ENCODE measurements around the gene RAB15.

The RAB15 gene

DNA sequence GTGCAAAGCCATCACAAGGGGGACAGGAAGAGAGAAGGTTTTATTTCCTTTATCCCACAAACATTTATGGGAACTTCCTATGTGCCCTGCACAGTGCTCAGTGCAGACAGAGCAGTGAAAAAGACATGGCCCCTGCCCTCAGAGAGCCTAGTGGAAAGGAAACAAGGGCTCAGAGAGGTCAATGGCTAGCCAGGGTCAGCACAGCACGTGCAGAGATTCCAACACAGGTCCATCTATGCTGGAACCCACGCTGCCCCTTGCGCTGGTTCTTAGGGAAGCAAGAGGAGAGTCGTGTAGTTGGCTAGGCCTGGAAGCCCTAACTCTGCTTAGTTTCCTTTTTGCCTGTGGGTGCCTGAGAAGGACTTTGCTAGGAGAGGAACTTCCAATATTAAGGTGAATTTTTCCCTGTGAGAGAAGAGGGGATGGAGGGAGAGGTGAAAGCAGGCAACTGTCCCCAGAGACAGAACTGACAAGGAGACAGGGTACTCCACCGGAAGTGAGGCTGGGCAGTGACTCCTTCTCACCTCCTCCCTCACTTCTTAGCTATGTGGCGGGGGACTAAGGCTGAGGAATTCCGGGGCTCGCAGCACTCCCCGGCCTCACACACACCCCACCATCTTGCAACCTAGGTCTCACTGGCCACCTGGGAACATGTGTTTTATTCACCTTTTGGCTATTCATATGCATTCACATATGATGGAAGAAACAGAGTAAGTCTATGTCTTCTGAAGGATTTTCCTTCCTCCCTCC lies 17.5 kb downstream of the RAB15 start:
- no peak for DNase-seq

DNA sequence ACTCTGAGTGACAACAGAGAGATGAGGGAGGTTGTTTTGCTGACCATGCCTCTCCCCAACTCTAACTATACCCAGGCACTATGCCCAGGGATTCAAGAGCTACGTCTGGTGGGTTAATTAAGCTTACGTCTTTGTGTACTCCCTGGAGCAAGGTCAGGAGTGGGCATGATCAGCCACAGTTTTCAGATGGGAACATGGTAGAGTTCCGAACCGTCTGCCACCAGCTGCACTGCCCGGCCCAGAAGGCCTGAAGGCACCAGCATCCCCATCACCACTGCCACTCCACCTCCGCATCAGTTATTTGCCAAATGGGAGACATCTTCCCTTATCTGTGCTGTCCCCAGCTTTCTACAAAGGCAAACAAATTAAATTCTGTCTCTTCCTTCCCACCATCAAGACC lies 18.5 kb downstream of the RAB15 start:
- no peak for DNase-seq

DNA sequence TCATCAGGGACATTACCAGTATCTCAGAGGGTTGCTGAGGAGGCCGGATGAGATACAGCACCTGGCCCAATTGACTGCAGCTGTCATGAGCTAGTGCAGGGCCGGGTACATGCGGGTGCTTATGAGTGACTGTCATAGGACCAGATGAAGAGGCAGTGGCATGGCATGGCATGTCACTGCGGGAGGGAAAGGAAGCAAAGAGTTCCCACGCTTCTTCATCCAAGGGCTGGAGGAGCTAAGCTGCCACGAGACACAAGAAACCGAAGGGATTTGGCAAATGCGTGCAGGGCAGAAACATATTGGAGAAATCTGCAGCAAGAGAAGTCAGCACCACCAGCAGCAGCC lies 18.9 kb downstream of the RAB15 start:
- no peak for DNase-seq

DNA sequence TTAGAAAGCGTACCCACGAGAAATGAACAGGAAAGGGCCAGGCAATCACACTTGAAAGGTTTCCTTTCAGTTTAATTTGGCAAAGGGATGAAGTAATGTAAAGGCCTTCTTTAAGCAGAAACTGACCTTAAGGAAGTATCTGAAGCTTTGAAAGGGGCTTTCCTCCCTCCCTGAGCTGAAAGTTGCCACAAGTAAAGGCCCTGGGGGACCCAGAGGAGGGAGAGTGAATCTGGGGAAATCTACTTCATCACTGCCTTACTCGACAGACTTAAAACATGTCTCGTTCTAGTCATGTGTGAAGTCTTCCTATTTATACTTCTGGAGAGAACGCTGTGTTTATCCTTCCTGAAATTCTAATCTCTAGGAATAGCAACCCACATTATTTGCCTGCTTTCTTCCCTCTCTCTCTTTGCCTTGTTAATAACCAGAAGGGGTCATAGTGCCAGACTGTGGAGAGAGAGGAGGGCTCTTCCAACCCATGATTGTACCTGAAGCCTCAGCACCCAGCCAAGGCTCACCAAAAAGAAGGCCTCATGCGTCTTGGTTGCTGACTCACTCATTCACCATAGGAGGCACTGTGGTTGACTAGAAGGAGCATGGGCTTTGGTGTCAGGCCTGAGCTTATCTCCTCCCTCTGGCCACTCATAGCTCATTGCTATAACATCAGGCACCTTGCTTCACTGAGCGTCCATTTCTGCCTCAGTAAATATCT lies 19.4 kb downstream of the RAB15 start:
- no peak for DNase-seq

DNA sequence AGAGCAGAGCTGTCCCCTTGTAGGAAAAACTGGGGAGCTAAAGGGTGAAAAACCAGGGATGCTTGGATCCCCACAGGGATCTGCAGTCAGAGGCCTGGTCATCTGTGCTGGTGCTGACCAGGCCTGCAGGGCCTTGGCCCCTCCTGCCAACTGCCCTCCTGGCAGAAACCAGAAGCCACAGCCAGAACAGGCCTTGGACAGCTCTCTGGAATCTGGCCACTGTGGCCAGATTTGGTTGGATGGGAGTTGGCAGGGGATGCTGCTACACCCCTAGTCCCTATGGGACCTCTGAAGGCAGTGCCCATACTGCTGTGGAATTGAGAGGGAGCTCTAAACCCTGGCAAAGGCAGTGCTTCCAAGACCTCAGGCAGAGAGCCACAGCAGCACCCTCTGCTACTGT lies 20.4 kb downstream of the RAB15 start:
- no peak for DNase-seq

DNA sequence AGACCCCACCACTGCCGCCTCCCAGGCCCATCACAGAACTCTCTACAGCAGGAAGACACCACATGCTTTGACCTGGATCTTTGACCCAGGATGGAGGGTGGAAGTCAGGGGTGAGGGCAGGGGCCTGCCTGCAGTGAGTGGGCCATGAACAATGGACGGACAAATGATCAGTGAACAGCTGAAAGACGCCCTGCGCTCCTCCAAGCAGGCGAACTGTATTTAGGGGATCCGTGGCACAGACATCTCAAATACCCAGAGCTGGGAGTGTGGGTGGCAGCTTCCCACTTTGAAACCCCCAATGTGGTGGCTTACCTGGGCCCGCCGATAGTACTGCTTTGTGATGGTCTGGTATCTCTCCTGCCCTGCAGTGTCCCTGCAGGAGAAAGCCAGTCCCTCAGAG lies 20.8 kb downstream of the RAB15 start:
- DNase-seq, result no peak

DNA sequence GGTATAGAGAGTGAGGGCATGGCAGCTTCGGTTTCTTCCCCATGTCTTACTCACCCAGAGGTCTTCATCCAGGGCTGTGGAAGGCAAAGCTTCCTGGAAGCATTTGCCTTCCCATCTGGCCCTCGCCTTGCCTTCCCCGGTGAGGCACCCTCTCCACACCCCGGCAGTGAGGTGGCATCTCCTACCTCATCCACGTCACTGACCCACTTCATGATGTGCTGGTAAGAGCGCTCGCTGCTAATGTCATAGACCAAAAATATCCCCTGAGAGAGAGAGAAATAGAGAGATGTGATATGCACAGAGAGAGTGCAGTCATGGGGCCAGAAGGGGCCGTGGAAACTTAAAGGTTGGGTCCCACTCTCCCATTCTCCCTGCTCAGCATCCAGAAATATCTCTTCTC lies 21.2 kb downstream of the RAB15 start:
- no peak for DNase-seq

DNA sequence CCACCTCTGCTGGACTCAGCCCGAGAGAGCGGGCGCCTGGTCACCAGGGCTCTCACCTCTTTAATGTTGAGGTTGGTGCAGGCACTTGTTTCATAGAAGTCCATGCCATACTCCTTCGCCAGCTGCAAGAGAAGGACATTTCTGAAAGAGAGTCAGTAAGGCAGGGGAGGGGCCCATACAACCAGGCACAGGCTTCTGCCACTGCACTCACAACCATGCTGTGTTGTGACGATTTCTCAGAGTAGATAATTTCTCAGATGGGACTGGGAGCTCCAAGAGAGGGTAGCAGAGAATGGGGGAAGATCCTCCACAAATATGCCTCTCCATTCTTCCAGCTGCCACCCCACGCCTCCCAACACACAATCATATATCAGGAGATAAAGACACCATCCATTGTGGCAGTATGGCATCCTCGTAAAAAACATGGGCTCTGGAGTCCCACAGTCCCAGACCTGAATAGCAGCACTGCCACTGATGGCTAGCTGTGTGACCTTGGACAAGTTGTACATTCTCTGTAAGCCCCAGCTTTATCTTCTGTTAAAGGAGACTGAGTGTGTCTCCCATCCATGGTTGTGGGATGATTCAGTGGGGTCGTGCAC lies 23.4 kb downstream of the RAB15 start:
- no peak for DNase-seq

DNA sequence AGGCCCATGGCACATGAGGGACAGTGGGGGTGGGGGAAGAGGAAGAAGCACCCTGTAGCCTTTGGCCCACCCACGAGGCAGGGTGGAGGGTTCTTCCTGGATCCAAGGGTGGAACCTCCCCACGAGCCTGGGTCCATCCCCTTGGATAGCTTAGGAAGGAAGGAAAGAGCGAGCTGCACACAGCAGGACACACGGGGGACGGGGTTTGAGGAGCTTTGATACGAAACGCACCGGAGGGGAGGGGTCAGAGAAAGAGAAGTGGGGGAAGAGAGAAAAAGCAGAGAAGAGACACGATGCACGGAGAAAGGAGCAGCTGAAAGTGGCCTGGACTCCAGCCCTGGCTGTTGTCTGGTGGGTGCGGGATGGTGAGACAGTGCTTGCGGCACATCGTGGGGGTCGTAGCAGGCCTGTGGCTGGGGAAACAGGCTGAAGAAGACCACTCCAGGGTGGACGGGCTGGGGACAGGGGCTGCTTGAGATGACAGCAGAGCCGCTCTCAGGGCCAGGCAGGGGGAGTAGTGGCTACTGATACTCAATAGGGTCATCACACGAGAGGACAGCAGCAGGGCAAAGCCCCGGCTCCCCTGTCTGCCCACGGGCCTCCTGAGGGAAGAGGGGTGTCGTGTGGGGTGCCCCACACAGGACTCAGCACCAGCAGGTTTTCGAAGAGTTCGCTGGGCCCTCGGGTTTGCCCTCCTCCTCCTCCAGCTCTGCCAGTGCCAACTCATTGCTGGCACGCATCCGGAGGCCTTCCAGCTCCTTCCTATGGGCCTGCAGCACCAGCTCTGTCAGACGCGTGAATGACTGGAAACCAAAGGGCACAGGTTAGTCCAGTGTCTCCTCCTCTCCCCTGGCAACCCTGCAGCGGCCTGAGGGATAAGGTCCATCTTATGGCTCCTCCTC lies 24.2 kb downstream of the RAB15 start:
- DNase-seq, result no peak

DNA sequence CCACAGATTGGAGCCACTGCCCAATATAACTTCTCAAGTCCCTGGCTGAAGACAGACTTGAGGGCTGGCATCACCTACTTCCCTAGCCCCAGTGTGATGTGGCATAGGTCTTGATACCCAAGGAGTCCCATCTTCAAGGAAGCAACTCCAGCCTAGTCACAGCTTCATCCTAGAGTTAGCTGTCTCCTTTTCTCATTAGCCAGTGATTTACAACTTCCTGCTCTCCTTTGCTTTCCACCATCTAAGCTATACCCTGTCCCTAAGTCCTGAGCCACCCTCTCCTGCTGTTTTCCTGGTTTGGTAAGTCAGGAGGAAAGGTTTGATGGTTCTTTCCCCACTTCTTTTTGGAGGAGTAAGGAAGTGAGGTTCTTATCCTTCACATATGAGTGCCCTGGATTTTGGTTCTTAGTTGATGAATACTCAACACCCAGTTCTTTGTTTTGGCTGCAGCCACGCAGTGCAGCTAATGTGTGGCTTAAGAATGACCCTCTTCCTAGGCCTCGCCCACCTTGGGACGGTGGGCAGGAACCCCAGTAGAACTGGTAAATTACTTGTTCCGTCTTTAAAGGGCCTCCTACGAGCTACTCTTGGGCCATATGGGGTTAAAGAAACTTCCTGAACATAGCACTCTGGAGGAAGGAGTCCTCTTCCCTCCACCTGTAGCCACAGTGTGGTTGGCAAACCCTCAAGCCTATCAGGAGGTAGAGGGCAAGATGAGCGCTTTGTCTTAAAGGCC lies 25.7 kb downstream of the RAB15 start:
- DNase-seq, result no peak

DNA sequence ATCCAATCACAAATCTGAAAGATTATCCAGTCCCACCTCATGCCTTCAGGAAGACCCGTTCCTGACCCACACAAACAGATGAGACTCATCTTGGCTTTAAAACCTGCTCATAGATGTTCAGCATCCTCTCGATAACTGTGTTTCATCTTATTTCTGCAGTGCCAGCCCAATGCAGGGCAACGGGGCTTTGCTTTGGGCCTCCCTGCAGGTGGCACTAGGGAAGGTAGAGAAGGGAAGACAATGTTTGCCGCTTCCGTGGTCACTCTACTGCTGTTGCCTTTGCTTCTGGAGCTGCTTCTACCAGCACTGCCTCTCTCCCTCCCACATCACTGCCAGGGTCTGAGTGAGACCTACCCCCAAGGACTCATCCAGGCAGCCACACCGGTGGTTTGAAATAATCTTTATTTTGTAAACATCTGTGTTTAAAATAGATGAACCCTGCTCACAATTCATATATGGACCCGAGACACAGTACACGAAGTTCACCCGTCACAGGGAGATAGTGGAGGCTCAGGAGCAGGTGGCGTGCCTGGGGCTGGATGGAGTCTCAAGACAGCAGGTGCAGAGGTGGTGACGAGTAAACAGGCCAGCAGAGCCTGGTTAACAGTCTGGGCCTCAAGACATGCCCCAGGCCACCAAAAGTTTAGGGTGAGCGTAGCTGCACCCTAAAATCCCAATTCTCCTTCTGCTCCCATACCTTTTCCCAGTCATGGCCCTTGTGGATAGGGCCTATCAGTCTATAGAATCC lies 26.5 kb downstream of the RAB15 start:
- DNase-seq, result no peak

DNA sequence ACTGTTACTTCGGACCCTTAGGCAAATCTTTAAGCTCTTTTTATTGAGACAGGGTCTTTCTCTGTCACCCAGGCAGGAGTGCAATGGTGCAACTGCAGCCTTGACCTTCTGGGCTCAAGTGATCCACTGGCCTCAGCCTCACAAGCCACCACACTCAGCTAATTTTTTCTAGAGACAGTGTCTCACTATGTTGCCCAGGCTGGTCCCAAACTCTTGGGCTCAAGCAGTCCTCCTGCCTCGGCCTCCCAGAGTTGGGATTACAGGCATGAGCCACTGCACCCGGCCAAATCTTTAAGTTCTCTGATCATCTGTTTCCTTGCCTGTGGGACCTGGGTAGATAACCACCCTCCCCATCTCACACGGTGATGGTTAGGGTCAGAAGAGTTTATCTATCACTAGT lies 27.3 kb downstream of the RAB15 start:
- no peak for DNase-seq

DNA sequence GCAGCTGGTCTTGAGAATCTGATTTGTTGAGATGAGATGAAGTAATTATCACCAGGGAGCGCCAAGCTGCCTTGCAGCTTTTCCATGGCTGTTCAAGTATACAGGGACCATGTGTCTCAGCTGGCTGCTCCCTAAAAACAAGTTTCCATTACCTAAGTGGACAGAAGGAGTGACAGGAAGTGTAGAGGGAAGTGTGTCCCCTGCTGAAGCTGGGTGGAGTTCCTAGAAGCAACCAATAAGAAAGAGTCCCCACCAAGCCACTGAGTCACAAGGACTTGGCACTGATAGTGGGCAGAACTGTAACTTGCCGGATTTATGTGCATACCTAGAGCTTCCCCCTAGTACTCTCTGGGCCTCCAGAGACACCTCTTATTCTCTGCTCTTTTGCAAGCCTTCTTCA lies 28.1 kb downstream of the RAB15 start:
- no peak for DNase-seq

DNA sequence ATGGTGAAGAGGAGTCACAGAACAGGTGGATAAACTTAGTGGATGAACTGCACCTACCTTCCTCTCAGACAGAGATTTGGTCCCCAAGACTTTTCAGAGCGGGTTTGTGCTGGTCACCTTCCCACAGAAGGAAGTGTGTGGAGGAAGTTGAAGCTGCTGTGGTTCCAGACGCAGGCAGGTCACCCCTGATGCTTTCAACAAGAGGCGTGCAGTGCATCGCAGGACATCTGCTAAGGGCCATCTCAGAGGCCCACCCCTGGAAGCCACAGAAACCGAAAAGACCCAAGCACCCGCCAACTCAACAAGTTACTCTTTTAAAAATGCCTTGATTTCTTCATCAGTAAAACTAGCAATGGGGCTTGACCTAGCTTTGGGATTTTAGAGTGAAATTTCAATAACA lies 28.6 kb downstream of the RAB15 start:
- DNase-seq, result no peak

DNA sequence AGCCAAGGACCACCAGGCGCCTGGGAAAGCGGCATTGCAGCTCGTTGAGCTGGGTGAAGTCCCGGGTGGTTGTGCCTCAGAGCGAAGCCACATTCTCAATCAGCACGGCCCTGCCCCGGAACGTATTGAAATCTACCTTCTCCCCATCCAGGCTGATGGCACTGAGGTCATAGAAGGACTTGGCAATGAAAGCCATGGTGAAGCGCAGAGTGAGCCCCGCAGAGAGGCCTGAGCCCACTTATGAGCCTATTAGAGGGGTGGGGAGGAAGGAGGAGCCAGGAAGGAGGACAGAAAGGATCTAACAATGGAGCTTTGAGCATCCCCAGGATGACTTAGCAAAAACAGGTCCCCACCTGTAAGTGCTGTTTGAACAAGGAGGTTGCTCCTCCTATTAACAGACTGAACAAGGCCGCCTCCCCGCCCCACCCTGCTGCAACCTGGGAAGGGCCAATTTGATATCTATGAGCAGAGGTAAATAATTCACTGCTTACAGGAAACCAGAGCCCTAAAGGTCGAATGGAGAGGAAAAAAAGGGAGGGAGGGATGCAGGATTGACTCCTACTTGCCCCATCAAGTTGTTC lies 29.5 kb downstream of the RAB15 start, which contains the start of gene GPX2:
GPX2 (minus strand) TSS at position 215 of the 581 bp plus-strand sequence; CDS start at position 196, 19 bp downstream.
- no peak for DNase-seq

DNA sequence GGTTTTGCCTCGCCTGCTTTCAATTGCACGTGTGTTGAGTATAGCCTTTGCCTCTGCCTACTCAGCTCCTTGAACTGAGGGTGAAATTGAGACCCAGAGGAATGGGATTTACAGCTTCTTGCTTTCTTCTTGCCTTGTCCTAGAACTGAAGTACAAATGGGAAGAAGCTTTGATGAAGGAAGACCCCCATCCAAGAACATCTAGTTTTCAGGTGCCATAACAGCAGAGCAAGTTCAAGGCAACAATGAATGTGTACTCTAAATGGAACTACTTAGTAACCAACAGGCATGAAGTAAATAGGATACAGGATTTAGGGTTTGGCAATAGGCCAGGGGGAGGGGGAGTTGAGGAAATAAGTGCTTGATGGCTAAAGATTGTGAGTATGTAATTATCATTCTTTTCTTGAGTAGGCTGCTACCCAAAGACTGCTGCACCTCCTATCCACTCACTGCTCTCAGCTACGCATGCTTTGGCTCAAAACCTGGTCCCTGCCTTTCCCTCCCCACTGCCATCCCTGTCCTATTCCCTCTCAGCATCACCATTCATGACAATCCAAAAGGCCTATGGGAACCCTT lies 31.7 kb downstream of the RAB15 start:
- no peak for DNase-seq

DNA sequence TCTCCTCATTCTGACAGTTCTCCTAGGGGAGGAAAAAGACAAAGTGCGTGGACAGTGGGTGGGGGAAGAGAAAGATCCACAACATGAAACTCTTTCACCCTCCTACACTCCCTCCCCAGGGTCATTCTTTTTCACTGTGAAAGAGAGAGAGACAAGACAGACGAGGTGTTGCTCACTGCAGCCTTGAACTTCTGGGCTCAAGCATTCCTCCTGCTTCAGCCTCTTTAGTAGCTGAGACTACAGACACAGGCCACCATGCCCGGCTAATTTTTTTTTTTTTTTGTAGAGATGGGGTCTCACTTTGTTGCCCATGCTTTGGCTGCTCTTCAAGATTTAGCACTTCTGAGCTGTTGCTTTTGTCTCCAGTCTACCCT lies 32.3 kb downstream of the RAB15 start:
- DNase-seq, result no peak

DNA sequence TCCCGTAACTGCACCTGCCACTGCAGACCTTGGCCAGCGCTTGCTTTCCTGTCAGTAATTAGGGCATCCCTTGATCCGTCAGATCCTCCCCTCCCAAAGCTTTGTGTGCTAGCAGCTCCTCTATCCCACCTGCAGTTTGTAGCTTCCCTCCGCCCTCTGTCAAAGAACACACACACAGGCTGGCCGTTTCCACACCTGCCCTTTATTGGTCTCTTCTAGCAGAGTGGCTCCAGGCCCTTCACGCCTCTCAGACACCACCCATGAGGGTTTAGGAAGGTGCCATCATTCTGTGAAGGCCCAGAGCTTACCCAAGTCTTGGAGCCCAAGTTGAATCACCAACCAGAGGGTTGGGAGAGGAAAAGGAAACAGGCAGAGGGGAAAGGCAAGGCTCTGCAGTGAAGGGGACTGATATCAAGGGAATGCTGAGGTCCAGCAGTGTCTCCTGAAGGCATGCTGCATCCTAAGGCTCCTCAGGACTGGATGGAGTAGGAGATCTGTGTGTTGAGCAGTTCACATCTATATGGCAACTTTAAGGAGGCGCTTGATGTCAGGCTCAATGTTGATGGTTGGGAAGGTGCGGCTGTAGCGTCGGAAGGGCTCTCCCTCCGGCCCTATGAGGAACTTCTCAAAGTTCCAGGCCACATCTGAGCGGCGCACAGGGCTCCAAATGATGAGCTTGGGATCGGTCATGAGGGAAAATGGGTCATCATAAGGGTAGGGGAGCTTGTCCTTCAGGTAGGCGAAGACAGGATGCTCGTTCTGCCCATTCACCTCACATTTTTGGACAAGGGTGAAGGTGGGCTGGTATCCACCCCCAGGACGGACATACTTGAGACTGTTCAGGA lies 32.9 kb downstream of the RAB15 start:
- no peak for DNase-seq

DNA sequence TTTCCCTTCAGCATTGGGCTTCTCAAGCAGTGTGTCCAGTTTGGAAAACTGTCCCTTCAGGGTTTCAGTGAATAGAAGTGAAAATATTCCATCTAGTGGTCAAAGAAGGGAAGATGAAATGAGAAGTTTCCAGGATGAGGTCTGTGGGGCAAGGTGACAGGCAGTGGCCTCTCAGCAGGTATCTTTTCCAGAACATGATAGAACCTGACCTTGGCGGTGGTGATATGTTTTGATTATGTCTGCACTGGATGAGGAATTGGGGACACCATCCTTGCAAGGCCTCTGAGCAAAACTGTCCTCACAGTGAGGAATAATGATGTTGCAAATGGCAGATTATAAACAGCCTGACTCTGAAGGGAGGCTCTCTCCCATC lies 34.3 kb downstream of the RAB15 start:
- no peak for DNase-seq

DNA sequence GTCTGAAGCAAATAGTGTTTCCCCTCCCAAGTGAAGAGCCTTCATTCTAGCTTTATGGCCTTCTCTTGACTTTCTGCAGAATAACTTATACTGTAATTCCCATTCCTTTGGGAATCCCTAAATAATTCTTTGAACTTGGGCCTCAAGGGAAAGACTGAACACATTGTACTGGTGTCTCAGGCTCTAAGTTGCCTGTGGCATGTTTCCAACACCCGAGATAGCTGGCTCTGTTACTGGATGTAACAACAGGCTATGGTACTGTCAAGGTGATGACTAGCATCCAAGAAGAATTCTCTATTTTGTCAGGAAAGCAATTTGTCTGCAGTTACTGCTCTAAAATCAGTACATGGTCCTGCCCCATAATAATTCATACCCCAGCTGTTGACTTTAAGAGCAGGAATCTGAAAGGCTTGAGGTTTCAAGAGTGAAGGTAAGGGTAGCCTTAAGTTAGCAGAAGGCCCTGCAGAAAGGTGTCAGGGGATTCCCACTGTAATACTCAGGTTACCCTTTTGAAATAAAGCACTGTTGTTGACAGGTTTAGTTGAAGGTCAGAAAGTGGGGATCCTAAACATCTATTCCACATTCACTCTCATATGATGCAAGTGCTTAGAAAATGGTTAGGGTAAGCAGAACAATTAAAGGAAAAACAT lies 34.8 kb downstream of the RAB15 start:
- no peak for DNase-seq
